Fibroblast of skin of back (primary cell): ENCODE results near the gene NKAIN2.
"Not testable (repeated sequence)": the region's sequence is repeated elsewhere in the genome, so short reads cannot be mapped to it uniquely, and the experiment has no call there.

Source experiments
- DNase-seq: peaks from one replicate; pipeline ENCODE4 v3.0.0-alpha.2; 2013

NKAIN2 gene

DNA sequence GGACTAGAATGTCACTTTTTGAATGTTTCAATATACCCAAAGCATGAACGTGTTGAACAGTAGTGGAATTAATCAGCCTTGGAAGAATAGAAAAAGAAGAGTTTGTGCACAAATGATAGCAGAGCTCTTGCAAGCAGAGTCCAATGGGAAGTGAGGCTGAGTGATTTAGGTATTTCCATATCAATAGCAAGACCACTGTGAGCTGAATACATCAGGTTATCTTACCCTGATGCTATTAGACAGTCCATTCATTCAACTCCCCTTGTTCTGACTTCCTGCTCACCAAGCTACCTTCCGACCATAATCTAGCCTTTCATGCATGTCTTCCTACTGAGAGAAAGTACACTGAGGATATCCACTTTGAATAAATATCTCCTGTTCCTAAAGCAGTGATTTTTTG lies 809.4 kb downstream of the NKAIN2 start:
- DNase-seq, result no peak

DNA sequence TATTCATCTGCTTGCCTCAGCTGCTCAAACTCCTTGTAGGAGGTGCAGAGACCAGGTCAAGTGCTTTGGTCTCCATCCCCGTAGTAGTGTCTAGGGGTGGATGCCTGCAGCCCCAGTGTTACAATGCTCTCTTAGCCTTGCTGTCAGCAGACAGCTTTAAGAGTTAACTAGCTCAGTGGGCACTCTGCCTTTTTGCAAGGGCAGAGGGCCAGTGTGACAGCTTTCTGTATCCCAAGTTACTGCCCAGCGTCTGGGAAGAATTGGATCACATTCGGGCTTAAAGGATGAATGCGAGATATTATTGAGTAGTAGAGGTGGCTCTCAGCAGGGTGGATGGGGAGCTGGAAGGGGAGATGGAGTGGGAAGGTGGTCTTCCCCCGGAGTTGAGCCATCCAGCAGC lies 818.7 kb downstream of the NKAIN2 start:
- DNase-seq, result no peak

DNA sequence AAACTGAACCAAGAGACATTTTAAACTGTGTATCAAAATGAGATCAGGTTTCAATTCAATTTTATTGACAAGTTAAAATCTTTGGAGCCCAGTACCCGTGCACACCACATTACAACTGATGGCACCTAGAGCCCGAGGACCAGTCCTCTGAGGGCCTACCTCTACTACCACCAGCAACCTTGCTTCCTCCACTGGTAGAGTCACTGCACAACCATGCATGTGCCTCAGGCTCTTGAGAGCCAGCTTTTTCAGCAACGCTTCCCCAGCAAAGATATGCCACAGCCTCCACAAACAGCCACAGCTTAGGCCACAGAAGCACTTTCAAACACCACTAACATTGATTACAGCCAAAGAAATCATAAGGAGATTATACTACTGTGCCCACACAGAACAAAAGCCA lies 830.0 kb downstream of the NKAIN2 start:
- no peak for DNase-seq

DNA sequence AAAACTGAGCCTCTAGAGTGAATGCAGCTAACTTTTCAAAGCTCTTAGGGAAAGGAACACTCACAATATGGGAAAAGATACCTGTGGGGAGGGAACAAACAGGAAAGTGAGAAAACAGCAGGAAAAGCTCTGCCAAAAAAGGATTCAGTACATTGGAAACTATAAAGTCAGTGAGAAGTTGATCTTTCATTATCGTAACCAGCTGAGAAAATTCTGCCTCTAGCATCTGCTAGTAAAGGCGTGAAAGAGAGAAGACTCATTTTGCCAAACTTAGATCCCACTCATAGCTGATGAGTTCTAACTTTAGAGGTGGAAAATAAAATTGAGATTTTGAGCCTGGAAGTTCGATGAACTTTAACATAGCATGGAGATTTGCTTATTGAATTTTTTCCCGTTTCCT lies 836.8 kb downstream of the NKAIN2 start:
- DNase-seq, result no peak

DNA sequence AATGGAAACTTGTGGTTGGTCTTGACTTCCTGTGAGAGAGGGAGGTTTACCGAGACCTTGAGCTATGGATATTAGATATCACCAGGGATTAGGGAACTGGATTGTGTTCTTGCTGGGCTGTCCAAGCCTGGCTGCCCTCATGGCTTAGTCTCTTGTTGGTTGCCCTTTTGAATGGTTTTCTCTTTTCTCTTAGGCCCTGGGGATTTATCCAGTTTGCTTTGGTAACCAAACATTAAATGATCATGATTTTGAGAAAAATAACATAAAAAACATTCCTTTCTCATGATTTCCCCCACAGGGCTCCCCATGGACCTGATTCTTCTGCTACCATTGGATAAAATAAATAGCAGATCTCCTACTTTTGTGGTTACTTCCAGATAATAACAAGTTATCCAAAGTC lies 852.2 kb downstream of the NKAIN2 start:
- DNase-seq, result peak; percentile 57

DNA sequence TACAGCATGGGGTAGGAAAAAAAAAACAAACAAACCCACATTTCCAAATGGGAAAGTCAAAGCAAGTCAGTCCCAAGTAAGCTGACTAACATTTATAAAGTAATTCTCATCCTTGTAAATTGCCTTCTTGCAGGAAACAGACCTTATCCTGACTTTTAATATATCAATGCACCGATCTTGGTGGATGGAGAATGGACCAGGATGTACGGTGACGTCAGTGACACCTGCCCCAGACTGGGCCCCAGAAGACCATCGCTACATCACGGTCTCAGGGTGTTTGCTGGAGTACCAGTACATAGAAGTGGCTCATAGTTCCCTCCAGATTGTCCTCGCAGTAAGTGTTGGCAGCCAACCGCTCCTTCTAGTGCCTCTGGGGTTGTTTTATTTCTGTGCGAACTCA lies 854.4 kb downstream of the NKAIN2 start:
- no peak for DNase-seq

DNA sequence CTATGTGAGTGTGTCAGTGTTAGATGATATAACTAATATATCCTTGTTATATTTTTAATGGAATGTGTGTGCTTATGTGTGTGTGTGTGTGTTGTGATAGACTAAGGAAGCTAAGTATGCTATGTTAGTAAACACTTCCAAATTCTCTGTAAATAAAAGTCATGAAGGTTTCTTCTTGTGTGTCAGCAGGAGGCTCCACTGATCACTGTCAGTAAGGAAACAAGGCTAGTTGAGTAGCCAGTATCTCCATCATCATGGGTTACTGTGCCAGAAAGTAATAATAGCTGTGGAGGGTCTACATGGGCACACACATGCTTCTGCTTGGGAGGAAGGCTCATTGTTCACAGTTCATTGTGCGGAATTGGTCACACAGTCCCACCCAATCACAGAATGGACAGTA lies 855.8 kb downstream of the NKAIN2 start:
- DNase-seq, result no peak

DNA sequence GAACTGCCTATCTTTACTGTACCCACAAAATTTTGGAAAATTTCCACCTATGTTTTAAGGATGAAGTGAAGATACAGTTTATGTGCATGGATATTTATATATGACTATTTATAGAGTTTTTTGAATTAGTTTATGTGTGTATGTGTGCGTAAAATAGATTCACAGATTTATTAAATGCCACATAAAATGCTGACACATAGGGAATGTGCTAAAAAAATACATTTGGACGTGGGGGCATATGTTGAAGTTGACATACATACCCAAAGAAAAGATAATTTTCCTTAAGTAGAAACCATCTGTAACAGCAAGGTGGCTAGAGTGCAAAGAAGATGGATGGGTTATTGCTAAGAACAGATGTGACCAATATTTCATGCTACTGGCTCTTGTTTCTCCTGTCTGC lies 856.5 kb downstream of the NKAIN2 start:
- no peak for DNase-seq

DNA sequence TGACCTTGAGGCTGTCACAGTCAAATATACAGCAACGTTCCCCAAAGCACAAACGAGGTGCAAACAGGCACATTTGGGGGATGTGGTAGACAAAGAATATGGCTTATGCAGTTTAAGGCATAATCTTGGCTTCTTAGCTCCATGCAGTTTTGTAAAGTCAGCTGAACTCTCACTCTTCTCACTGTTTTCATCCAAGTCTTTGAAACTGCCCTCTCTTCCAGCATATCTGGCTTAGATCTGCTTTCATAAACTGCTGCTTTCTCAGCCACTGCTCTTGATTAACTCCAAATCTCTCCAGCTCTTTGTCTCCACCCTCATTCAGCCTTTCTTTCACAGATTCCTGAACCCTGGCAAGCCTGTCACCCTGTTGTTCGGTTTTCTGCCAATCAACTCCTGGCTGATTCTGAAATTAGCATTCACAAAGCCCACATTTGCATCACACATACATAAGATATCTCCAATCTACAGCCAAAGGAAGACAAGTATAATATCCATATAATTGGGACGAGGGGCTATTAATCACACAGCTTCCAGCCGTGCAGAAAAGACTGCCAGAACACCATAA lies 857.5 kb downstream of the NKAIN2 start:
- DNase-seq, result no peak

DNA sequence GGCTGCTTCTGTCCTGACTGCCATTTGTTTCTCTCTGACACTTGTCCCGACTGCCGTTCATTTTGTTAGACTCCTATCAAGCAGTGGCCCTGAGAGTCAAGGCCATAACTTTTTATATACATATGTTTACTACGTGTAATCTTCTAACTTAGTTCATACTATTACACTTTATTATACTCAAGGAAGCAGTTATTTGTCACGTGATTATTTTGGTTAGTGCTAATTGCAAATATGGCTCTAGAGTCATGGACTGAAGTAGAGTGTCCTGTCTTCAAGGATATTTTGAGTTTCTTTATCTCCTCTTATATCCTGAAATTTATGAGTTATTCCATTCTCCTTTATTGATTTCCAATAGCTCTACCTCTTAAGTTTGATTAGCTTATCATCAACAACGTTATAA lies 864.4 kb downstream of the NKAIN2 start:
- no peak for DNase-seq

DNA sequence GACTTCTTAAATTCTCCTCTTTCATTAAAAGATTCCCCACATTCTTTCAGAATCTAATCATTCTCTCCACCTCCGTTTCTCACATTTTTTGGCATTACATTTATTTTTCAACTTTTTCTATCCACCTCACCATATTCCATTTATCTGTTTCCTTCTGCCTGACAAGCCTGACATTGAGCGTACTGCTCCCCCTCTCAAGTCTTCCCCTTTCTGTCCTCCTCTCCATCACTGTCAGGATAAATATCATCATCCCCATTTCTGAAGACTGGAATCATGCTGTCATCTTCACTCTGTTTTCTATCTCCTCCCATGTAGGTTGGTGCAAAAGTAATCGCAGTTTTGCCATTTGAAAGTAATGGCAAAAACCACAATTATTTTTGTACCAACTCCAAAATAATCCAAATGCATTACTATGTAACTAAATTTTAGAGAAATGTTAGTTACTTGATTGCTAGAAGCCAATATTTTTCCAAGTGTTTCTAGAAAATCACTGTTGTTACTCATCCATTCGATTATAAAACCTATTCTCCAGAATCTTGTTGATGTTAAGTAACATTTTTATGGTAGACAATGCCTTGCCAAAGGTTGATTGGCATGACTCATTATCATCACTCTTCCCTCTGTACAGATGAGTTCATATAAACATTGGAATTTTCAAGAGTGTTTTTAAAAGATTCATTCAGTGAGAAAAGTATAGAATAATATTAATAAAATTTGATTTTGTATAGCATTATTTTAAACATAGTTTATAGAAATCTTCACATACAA lies 866.2 kb downstream of the NKAIN2 start:
- peak; percentile 39 for DNase-seq

DNA sequence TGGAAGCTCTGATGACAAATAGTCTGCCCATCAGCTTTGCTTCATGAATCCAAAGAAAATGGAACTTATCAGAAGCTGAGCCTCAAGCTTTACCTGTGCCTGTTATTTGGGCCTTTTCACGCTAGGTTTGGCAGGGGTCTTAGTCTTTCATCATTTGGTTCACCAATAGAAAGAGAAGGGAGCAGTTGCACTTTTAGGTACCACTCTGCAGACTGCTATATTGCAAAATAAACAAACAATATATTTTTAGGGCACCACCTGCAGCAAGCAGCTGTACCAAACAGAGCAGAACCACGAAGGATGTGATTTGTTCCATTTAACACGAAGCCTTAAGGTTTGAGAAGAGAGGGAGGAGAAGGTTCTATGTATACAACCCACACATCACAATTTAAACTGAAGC lies 867.1 kb downstream of the NKAIN2 start:
- no peak for DNase-seq

DNA sequence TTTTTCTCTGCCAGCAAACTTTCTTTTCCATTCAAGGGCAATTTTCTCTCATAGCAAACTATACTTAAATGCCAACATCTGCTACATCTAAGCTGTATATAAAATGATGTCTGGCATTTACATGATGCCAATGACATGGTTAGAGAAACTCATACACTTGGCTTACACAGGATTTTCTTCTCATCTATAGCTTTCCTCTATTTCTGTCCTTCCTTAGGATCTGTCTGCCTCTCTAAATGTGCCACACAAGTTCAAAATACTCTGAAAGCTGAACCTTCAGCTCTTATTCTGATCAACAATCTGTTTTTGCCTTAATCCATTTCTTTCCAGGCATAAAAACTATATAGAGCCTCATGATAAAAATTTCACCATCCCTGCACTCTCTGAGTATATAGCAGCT lies 867.7 kb downstream of the NKAIN2 start:
- no peak for DNase-seq

DNA sequence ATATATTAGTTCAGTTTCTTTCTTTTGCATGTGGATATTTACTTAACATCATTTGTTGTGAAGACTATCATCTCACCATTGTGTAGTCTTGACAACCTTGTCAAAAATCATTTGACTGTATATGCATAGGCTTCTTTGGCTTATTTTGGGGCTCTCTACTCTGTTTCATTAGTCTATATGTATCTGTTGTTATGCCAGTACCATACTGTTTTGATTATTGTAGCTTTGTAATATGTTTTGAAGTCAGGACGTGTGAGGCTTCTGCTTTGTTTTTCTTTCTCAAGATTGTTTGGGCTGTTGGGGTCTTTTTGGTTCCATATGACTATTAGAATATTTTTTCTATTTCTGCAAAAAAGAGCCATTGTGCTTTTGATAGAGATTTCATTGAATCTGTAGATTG lies 870.4 kb downstream of the NKAIN2 start:
- DNase-seq, result no peak

DNA sequence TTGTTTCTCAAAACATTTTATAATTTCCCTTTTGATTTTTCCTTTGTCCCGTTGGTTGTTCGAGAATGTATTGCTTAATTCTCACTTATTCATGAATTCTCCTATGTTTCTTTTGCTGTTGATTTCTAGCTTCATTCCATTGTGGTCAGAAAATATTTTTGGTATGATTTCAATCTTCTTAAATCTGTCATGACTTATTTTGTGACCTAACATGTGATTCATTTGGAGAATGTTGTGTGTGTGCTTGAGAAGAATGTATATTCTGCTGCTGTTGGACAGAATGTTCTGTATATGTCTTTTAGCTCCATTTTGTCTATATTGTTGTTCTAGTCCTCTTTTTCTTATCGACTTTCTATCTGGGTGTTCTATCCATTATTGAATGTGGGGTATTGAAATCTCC lies 872.4 kb downstream of the NKAIN2 start:
- DNase-seq, result peak; percentile 94

DNA sequence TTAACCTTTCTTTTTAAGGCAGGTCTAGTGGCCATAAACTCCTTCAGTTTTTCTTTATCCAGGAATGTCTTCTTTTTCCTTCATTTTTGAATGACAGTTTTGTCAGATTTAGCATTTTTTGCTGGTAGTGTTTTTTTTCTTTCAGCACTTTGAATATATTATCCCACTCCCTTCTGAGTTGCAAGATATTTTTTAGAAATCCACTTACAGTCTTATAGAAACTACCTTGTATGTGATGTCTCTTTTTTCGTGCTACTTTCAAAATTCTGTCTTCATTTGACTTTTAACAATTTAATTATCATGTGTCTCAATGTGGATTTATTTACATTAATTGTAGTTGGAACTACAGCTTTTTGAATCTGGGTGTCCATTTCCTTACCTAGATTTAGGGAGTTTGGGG lies 874.2 kb downstream of the NKAIN2 start:
- no peak for DNase-seq

DNA sequence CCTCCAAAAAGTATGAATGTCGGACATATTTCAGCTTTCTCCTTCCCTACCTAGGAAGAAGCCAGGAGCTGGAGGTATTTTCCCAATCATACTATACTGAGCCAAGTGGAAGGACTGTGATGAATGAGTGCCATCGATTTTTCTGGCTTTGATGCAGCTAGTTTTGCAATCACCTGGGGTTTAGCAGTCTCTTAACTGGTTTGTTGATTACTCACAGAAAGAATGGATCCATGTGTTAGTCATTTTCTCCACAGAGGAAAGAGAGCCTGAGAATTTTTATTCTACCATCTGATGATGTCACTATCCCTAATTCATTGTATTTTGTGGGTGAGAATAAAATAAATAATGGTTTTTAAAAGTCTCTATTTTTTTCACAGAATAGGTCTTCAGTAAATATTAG lies 875.7 kb downstream of the NKAIN2 start:
- peak; percentile 25 for DNase-seq

DNA sequence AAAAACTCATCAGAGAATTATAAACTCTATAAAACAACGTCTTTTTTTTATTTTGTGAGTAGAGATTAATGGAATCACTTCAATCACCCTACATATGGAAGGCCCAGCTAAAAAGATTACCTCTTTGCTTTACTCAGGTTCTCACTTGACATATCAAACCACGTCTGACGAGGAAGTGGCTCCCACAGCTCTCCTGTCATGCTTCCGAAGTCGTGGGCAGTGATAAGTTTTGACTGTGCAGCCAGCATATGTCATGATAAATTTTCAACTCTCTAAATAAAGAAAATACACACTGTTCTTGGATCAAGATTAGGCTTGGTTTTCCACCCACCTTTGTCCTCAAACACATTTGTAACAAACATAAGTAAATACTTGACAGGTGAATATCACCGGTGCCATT lies 879.1 kb downstream of the NKAIN2 start:
- no peak for DNase-seq

DNA sequence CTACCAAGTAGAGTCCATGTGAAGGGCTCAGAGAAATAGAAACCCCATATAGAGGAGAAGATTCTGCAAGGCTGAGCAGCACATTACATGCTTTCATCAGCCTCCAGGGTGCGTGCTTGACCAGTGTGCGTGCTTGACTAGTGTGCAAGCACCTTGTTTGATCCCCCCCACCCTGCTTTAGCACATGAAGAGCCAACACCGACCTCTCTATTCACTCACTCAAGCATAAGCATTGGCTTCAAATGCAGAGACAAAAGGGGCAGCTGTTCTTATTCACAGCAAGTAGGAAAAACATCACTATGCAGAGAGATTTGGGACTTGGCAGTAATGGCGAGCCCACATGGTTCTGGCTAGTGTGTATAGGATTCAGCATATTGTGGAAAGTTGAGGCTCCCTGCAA lies 879.8 kb downstream of the NKAIN2 start:
- DNase-seq, result no peak

DNA sequence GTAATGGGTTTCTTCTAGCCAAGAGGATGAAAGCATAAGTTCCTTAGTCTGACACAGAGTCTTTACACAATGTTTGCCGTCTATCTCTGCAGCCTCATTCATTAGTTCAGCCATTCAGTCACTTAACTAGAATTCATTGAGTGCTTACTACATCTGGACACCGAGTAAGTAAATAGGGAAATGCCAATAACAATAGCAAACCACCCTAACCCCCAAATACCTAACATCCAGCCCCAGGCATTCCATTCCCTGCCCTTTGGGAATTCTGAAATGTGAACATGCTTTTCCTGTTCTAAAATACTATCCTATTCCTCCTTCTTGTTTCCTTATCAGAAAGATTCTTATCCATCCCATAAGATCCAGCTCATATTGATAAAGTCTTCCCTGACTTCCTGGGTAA lies 881.0 kb downstream of the NKAIN2 start:
- DNase-seq, result peak; percentile 47

DNA sequence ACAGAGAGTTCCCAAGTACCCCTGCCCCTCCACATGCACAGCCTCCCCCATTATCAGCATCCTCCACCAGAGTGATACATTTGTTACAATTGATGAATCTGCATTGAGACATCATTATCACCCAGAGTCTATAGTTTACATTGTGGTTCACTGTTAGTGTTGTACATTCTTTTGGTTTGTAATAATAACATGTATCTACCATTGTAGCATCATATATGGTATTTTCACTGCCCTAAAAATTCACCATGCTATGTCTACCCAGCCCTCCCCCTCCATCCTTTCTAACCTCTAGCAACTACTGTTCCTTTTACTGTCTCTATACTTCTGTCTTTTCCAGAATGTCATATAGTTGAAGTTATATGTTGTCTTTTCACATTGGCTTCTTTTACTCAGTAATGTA lies 884.7 kb downstream of the NKAIN2 start:
- DNase-seq, result peak; percentile 40

DNA sequence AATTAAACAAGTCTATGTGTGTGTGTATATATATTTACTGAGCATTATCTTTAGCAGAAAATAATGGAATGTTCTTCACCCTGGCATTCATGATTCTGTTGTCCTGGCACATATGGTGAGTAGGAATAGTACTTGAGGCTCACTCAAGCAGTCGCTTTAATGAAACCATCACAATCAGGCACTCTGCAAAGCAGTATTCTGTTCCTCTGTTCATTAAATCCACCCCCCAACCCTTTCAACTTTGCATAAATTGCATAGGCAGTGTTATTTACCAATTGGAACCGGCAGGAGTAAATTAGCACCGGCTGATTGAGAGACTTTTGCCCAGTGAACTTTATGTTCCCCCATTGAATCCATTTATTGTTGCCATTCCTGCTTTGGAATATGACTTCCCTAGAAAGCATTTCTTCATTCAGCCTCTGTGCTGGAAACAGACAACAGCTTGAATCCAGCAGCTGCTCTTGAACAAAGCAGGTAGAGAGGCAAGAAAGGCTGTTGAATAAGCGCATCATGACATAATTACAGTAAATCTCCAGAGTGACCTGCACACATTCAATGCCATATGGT lies 890.6 kb downstream of the NKAIN2 start:
- DNase-seq, result no peak

DNA sequence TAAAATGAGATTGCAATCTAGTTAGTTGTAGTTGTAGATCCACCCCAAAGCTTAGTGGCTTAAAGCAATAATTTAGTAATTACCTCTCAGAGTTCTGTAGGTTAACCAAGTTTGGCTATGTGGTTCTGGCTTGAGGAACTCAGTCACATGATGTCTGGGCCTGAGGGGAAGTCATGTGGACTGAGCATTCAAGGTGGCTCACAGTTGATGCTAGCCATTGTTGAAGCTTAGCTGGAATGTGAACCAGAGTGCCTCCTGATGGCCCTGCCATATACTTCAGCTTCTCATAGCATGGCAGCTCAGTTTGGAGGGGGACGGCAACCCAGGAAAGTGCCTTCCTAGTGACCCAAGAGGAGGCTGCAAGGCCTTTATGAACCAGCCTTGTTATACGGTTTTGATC lies 895.4 kb downstream of the NKAIN2 start:
- no peak for DNase-seq

DNA sequence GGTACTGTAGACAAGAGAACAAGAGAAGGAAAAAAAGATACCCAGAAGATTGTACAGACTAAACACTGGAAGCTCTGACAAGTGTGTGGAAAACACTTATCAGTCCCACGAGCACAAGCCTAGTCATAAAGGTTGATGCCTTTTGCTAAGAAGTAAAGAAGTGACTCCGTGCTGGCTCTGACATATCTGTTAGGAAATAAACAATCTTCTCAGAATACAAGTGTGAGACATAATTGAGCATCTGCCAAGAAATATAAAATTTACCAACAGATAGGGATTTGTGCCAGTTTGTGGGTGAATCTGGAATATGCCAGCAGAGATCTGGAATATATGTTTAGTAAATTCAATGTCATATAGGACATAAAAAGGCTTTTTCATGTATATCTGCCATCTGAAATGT lies 899.9 kb downstream of the NKAIN2 start:
- DNase-seq, result no peak

DNA sequence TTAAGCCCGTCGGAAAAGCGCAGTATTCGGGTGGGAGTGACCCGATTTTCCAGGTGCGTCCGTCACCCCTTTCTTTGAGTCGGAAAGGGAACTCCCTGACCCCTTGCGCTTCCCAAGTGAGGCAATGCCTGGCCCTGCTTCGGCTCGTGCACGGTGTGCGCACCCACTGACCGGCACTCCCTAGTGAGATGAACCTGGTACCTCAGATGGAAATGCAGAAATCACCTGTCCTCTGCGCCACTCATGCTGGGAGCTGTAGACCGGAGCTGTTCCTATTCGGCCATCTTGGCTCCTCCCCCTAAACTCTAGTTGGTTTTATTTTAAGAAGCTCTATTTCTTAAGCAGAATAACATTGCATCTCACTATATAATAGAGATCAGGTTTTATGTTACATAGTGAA lies 908.9 kb downstream of the NKAIN2 start:
- DNase-seq, result not testable (repeated sequence)
